GM18502 (cell line): Measurements from ENCODE around the gene MINDY4.

Experiments
- ATAC-seq: cut with Tn5 transposase; IDR thresholded peaks from one replicate; pipeline ENCODE4 v1.9.1; 2021; ENCODE audit warnings: mild to moderate bottlenecking; ENCODE audit not compliant: unreplicated experiment, poor library complexity

MINDY4 gene

GRCh38 chr7:30936650-30937245 lies 165.5 kb downstream of the MINDY4 start:
- no peak for ATAC-seq

- ATAC-seq, result no peak
These were observed 166.2 kb downstream of the MINDY4 start for GRCh38 chr7:30937416-30937815.

- ATAC-seq, result peak; percentile 91
These were observed 167.5 kb downstream of the MINDY4 start for GRCh38 chr7:30938435-30939316.

GRCh38 chr7:30941582-30942323 lies 170.5 kb downstream of the MINDY4 start:
- no peak for ATAC-seq
